Mesodermal cell (in vitro differentiated cells): ENCODE results near the gene ISM1.

Experiments used
- H3K27ac ChIP-seq: 2 replicates; pipeline ENCODE4 v1.7.0; 2013; ENCODE audit warnings: mild to moderate bottlenecking, low read depth, low read length, moderate library complexity; ENCODE audit not compliant: severe bottlenecking
- H3K36me3 ChIP-seq: 2 replicates; pipeline ENCODE4 v1.7.1; 2013; ENCODE audit warnings: mild to moderate bottlenecking, low read length, moderate library complexity; ENCODE audit not compliant: control insufficient read depth, insufficient read depth
- H3K4me1 ChIP-seq: one replicate; pipeline ENCODE4 v1.7.1; 2013; ENCODE audit warnings: mild to moderate bottlenecking, low read length; ENCODE audit not compliant: insufficient read depth, control insufficient read depth, poor library complexity, severe bottlenecking
- H3K4me3 ChIP-seq: 2 replicates; pipeline ENCODE4 v1.7.0; 2013; ENCODE audit warnings: low read length, control low read depth, mild to moderate bottlenecking; ENCODE audit not compliant: insufficient read depth, poor library complexity, severe bottlenecking; ENCODE audit errors: extremely low read depth
- H3K9me3 ChIP-seq: 2 replicates; pipeline ENCODE4 v1.7.1; 2013; ENCODE audit warnings: mild to moderate bottlenecking, low read length, moderate library complexity; ENCODE audit not compliant: control insufficient read depth
- WGBS, 2 experiments: methylation state at CpG; one replicate each; pipeline ENCODE4 v1.1.5; 2013; ENCODE audit warnings: missing lambda C conversion rate in 2 of 2; ENCODE audit not compliant: insufficient coverage in 2 of 2; 5-methylcytosine and 5-hydroxymethylcytosine counted together

ISM1 gene

DNA sequence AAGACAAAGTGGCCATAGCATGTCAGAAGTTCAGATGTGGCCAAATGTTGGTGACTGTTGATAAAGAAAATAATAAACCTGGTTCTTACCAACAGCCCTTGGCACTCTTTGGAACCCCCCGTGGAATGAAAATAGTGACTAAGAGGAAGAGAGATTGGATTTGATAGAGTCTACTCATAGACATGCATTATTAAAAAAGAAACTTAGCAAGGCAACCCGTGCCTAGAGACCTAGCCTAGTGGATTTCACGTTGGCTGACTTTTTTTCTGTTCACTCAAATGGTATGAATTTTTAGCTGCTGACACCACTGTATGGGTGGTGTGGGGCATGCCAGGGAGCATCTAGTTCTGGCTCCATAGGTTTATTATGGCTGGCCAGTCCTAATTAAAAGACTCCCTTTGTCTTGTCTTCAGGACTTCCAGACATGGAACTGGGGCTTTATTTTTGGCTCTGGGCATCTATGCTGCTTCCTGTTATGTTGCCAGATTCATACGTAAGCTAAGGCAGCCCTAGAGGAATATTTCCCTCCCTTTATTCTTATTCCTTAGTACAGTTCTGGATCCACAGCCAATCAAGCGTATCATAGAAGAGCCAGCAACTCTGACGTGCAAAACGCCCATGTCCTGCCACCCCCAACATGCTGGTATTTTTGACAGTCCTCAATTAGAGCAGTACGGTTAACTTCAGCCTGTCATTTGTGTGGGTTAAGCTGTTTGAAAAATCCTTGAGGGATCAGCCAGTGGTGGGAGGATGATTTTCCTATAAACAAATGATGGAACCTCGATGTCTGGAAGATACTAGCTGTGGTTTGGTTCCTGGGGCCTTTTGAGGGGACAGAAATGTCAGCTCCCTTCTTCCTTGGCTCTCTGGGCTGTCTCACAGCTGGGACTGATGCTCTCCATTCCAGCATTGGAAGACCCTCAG is 127.5 kb downstream of the ISM1 start:
- no peaks in the 10 kb centered on the region for H3K9me3 ChIP-seq
- H3K36me3 ChIP-seq: no peaks in the 10 kb centered on the region
- H3K27ac ChIP-seq: no peak overlapping the region
- 91 to 97% methylated on average over 5 to 6 of the region's 9 CpGs for WGBS, 2 experiments
- H3K4me3 ChIP-seq: no peak overlapping the region
- H3K4me1 ChIP-seq: peaks cover 14% of the 10 kb centered on the region

DNA sequence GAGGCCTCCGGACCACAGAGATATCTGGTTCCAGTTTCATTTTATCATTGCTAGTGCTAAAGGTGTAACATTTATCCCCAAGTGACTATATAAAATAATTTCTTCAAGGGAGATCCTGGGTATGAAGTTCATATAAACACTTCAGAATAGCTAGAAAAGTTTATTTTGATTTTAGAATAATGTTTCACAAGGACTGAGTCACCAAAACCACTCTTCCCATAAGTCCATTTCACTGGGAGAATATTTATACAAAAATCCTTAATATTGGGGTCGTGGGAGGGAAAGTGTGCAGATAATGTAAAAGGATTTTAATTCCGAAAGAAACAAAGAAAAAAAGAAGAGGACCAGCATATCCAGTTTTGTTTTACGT is 128.1 kb downstream of the ISM1 start:
- peaks cover 14% of the 10 kb centered on the region for H3K4me1 ChIP-seq
- 83% methylated on average over 1 of the region's 4 CpGs; no CpG with 5 or more reads in 1 of the 2 experiments for WGBS, 2 experiments
- H3K4me3 ChIP-seq: no peak overlapping the region
- no peaks in the 10 kb centered on the region for H3K9me3 ChIP-seq
- H3K27ac ChIP-seq: no peak overlapping the region
- H3K36me3 ChIP-seq: no peaks in the 10 kb centered on the region
